NCI-H526 treated with DMSO at 0.1 percent for 48 hours (cell line): ENCODE results near the gene DSG2.
A peak's percentile ranks its signal among the peaks of the same experiment; 100 is the strongest.
"Not testable (repeated sequence)": the region's sequence is repeated elsewhere in the genome, so short reads cannot be mapped to it uniquely, and the experiment has no call there.

ENCODE experiments used
- DNase-seq: peaks from one replicate; lab custom pipeline; 2025; lab: John Stamatoyannopoulos, UW

DSG2 gene

GRCh38 chr18:31500051-31500688 lies 2.2 kb downstream of the DSG2 start:
- DNase-seq: no peak

DNA sequence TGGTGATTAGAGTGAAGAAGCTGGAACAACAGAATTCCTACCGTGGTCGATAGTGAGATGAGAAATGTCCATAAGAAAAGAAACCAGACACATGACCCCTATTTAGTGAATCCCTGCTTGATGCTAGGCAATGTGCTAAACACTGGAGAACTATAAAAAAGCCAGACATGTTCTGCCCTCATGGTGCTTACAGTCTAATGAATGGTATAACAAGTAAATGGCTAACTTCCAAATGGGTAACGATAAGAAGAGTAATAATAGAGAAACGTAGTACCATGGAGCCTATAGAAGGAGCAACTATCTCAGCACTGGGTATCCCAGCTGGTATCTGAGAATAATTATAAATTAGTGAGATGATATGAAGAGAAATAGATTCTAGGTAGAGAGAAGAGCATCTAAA lies 5.0 kb downstream of the DSG2 start:
- no peak for DNase-seq

DNA sequence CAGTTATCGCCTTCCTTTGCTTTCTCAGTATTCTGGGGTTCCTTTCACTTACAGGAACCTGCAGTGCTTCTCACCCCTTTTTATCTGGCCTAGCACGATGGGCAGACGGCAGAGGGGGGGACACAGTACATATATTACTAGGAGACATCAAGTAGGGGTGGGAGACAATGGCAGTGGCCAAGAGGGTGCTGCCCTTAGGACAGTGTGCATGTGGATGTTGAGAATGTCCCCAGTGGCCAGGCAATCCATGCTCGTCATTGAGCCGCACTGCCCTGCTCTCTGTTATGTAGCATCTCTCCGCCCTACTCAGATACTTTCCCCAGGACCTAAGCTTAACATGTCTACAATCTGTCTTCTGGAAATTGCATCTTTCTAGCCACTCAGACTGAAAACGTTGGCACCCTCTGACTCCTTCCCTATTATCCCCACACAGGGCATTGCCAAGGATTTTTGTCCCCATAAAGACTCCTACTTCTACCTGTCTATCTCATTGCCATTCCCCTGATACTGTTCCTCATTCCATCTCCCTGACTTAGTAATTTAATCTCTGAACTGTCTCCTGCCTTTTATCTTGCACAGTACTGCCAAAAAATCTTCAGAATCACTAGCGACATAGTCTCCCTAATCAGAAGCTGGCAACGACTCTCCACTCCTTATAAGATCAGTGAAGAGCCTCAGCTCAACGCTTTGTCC lies 6.6 kb downstream of the DSG2 start:
- no peak for DNase-seq

DNA sequence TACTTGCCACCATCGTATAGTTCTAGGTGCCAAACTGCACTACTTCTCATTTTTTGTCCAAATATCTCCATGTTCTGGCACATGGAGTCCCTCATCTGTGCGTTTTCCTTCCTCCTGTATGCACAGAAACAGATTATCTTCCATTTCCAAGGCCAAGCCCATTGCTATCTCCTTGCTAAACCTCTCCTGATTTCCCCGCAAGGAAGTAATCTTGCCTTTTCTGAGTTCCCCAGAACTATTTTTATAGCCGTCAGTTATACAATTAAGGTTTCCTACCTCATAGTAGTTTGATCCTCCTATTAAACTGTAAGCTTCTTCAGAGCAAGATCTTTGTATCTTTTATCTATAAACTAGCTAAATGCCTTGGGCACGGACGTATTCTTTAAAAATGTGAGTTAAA lies 7.2 kb downstream of the DSG2 start:
- DNase-seq: no peak

DNA sequence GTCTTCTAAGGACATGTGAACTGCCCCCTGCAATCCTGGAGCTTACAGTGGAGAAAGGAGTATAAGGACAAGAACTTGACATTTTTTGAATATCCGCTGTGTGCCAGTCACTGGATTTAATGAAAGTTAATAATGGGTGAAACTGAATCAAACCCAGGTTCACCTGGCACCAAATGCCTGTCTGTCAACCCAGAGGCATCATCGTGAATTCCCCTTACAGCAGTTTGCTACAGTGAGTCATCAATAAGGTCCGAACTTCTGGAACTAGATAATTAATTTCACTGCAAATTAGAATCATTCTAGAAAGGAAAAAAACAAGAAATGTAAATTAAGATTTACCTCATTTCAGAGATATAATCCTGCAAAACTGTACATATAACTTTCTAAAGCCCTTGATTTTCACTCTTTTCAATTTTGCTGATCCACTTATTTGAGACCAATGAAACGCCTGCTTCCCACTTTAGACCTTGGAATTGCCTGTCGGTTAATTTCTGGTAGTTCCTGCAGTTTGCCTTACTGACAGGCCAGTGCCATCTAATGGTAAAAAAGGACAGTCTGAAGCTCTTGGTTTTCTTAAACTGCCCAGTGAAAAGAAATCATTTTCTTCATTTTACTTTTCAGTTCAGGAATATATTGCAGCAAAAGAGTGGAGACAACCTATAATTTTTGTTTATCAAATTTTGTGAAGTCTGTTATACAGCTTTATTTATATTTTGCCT lies 8.2 kb downstream of the DSG2 start:
- no peak for DNase-seq

GRCh38 chr18:31507124-31507523 lies 9.1 kb downstream of the DSG2 start:
- DNase-seq: not testable (repeated sequence)

GRCh38 chr18:31508781-31509180 lies 10.8 kb downstream of the DSG2 start:
- DNase-seq: no peak

- no peak for DNase-seq
Measured at GRCh38 chr18:31509571-31509970, 11.6 kb downstream of the DSG2 start.

DNA sequence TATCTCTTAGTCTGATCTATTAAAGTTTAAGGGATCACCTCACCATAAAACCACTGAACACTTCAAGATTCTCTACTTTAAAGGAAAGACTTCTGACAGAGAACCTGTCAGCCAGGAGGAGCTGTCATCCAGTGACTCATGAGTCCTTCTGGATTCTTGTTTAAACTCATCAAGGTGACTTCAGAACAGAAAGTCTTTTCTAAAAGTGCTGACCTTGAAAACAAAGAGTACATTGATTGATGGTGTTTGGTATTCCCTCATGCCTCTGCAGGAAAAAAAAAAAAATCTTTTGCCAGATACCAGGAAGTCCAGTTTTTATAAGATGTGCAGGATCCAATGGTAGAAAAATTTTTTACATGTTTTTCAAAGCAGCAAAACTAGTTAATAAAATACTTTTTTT lies 12.3 kb downstream of the DSG2 start:
- no peak for DNase-seq

DNA sequence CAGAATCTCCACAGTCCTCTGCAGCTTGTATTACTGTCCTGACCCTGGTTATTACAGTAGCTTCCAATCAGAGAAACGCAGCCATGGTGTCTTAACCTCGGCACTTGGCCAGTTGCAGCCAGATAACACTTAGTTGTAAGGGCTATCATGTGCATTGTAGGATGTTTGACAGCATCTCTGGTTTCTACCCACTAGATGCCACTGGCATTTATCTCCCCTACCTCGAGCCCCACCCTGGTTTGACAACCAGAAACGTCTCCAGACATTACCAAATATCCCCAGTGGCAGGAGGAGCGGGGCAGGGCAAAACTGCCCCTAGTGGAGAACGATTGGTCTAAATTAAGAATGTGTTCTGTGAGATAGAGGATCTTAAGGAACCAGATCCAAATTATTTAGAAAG lies 13.1 kb downstream of the DSG2 start:
- no peak for DNase-seq

DNA sequence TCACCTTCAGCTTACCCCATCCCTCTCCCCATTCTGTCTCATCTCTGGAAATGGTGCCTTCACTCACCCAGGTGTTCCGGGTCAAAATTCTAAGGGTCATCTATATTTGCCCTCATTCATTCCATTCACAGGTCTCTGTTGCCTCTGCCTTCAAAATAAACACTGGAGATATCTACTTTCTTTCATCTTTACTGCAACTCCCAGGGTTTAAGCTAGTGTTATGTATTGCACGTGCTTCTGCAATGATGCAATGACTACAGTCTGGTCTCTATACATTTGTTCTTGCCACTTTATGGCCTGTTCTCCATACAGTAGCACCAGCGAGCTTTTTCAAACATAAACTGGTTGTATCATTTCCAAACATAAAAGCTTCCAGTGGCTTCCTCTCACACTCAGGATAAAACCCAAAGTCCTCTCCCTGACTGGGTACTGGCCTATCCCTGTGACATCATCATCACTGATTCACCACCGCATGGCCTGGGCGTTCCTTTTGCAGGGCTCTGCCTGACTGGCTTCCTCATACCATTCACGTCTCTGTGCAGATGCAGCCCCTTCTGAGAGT lies 14.3 kb downstream of the DSG2 start:
- no peak for DNase-seq

GRCh38 chr18:31513189-31513935 lies 15.4 kb downstream of the DSG2 start:
- no peak for DNase-seq

DNA sequence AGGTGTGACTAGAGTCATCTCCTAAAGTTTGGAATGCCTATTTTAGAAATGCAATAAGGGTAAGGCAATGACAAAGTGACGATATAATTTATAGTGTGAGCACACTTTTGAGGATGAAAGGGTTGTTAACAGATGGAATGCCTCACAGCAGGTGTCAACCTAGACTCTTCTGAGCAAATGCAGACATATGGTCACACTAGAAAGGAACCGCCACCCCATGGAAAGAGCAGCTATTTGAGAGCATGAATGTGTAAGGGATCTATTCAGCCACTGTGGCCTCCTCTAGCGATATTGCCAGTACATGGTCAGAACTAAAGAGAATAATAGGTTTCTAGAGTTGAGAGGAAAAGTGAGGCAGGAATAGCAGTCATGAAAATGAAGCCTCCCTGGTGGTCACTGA lies 18.5 kb downstream of the DSG2 start:
- DNase-seq: no peak

DNA sequence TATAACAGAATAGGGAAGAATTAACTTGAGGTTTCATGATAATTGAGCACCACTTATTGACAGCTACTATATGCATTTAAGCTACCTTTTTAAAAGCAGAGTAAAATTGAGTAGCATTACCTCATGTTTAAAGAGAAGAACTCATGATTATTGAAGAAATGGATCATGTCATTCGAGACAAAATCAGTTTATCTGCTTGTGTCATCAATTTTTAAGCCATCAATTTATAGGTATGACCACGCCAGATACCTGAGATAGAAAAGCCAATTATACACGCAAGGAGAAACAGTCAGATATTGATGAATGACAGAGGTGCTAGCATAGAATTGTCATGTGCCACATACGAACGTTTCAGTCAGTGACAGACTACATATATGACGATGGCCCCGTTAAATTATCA lies 28.4 kb downstream of the DSG2 start:
- DNase-seq: no peak

- DNase-seq: no peak
Measured at GRCh38 chr18:31533236-31533635, 35.3 kb downstream of the DSG2 start.

GRCh38 chr18:31538837-31539236 lies 40.9 kb downstream of the DSG2 start:
- DNase-seq: no peak

DNA sequence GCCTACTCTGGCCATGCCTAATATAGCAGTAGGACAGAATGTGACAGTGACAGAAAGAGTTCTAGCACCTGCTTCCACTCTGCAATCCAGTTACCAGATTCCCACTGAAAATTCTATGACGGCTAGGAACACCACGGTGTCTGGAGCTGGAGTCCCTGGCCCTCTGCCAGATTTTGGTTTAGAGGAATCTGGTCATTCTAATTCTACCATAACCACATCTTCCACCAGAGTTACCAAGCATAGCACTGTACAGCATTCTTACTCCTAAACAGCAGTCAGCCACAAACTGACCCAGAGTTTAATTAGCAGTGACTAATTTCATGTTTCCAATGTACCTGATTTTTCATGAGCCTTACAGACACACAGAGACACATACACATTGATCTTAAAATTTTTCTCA lies 48.5 kb downstream of the DSG2 start:
- no peak for DNase-seq

GRCh38 chr18:31548853-31549252 lies 50.9 kb downstream of the DSG2 start:
- no peak for DNase-seq

DNA sequence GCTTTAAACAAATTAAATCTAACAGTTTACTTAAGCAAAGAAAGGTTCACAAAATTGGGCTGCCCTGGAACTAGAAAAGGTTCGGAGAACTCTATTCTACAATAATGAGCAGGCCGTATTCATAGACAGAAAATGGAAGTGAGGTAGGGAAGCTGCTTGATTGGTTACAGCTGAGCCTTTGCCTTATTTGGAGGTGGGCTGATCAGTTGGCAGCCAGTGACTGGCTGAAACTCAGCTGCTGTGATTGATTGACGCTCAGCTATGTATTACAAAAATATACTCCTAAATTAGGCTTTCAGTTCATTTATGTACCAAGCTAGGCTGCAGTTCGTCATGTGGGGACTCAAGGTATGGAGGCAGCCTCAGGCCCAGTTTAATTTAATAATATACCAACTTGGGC lies 51.4 kb downstream of the DSG2 start:
- DNase-seq: no peak

DNA sequence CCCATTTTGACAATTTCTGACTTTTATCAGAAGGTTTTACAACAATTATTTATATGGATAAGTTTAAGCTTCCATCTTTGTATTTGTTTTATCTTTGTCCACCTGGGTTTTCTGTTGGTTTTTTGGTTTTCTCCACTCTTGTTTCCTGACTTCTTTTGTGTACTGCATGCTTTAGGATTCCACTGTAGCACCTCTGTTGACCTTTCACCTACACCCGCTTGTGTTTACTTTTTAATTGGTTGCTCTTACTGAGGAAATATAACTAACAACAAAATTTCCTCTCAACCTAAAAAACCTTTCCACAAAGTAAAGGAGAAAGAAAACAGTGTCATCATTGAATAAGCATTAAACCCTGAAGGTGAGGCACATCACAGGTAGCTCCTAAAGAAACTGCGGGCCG lies 53.9 kb downstream of the DSG2 start:
- no peak for DNase-seq

- no peak for DNase-seq
Measured at GRCh38 chr18:31553800-31554199, 55.8 kb downstream of the DSG2 start.

DNA sequence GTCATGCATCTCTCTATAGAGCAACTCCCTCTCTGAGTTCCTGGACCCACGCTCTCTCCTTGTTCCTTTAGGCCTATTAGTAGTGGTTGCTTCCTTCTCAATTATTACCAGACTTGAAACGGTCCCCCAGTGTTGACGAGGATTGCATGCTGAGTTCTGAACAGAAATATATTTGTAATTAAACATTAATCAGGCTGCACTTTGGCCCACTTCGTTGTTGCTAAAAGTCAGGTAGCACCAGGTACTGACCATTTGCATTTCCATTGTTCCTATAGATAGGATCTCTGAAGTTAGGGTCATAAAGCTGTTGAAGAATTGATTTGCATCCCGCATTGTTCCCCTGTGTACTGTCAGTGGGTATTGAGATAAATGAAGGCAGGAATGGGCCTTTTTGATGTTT lies 56.8 kb downstream of the DSG2 start:
- DNase-seq: peak; percentile 59
